Mesodermal cell (in vitro differentiated cells): ENCODE measurements around the gene ESAM.

Source experiments
- H3K27ac ChIP-seq: 2 replicates; pipeline ENCODE4 v1.7.0; 2013; ENCODE audit warnings: mild to moderate bottlenecking, low read depth, low read length, moderate library complexity; ENCODE audit not compliant: severe bottlenecking
- H3K36me3 ChIP-seq: 2 replicates; pipeline ENCODE4 v1.7.1; 2013; ENCODE audit warnings: mild to moderate bottlenecking, low read length, moderate library complexity; ENCODE audit not compliant: control insufficient read depth, insufficient read depth
- H3K4me1 ChIP-seq: one replicate; pipeline ENCODE4 v1.7.1; 2013; ENCODE audit warnings: mild to moderate bottlenecking, low read length; ENCODE audit not compliant: insufficient read depth, control insufficient read depth, poor library complexity, severe bottlenecking
- H3K4me3 ChIP-seq: 2 replicates; pipeline ENCODE4 v1.7.0; 2013; ENCODE audit warnings: low read length, control low read depth, mild to moderate bottlenecking; ENCODE audit not compliant: insufficient read depth, poor library complexity, severe bottlenecking; ENCODE audit errors: extremely low read depth
- H3K9me3 ChIP-seq: 2 replicates; pipeline ENCODE4 v1.7.1; 2013; ENCODE audit warnings: mild to moderate bottlenecking, low read length, moderate library complexity; ENCODE audit not compliant: control insufficient read depth
- WGBS, 2 experiments: methylation state at CpG; one replicate each; pipeline ENCODE4 v1.1.5; 2013; ENCODE audit warnings: missing lambda C conversion rate in 2 of 2; ENCODE audit not compliant: insufficient coverage in 2 of 2; 5-methylcytosine and 5-hydroxymethylcytosine counted together

The ESAM gene

DNA sequence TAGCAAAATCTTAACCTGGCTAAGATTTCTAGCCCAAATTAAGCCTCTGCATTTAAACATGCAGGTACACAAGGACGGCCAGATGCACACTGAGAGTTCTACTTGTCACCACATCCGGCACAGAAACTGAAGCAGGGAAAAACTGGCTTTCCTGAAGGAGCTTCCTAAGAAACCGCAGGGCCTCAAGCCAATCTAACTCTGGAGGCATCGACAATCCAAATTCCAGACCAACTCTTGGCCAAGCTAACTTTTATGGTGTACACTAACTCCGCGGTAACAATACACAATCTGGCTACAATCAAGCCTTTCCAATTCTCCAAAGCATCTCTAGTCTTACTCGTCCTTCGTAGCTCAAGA is 36.9 kb upstream of the ESAM start:
- Histone ChIP-seq H3K36me3 (peaks cover 9% of the 10 kb centered on the region), H3K4me3 (peak overlapping the region; percentile 68), H3K9me3 (no peaks in the 10 kb centered on the region), H3K4me1 (peaks cover 10% of the 10 kb centered on the region), H3K27ac (peak overlapping the region; percentile 95)
- 0 to 2% methylated on average over 8 of the region's 8 CpGs for WGBS, 2 experiments

DNA sequence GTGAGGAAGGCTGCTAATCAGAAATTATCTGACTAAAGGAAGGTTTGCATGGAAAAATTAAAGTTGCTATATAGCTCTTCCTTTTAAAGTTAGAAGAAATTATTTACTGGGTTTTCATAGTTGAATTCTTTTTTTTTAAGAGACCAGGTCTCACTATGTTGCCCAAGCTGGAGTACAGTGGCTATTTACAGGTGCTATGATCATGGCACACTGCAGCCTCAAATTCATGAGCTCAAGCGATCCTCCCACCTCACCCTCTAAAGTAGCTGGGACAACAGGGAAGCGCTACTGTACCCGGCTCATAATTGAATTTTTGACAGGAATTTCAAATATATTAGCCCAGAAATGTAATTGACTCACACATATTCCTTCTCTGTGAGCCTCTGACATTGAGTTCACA is 34.2 kb upstream of the ESAM start:
- H3K9me3 ChIP-seq, result no peaks in the 10 kb centered on the region
- 80 to 94% methylated on average over 1 to 3 of the region's 3 CpGs for WGBS, 2 experiments
- H3K27ac ChIP-seq, result no peak overlapping the region
- peaks cover 13% of the 10 kb centered on the region for H3K4me1 ChIP-seq
- no peak overlapping the region for H3K4me3 ChIP-seq
- peaks cover 14% of the 10 kb centered on the region for H3K36me3 ChIP-seq

DNA sequence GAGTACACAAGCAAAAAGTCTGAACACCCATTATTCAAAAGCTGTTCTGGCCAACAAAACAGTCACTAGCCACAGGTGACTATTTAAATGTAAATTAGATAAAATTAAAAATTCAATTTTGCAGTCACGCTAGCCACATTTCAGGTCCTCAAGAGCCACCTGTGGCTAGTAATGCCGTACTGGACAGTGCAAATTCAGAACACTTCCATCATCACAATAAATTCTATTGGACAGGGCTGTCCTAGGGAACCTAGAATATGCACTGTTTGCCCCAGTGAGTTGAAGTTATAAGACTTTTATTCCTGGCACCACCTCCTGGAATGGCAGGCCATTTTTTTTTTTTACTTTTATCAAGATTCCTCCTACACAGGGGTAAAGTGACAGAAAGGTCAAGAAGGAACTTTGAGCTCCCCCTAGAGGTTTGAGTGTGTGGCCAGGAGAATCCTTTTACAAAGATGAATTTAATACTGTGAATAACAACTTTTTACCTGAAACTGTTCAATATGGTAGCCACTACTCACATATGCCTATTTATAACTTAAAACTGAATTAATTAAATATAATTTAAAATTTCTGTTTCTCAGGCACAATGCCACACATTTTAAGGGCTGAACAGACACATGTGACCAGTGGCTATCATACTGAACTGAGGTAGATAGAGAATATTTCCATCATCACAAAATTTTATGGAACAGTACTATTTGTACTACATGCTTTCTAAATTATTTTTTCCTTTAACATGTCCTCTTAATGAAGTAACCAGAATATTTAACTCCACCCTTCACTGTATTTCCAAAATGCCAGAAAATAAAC is 31.6 kb upstream of the ESAM start:
- peaks cover 9% of the 10 kb centered on the region for H3K4me1 ChIP-seq
- no peak overlapping the region for H3K27ac ChIP-seq
- H3K4me3 ChIP-seq, result no peak overlapping the region
- H3K36me3 ChIP-seq, result peaks cover 14% of the 10 kb centered on the region
- 100% methylated on average over 2 of the region's 2 CpGs; no CpG with 5 or more reads in 1 of the 2 experiments for WGBS, 2 experiments
- no peaks in the 10 kb centered on the region for H3K9me3 ChIP-seq

DNA sequence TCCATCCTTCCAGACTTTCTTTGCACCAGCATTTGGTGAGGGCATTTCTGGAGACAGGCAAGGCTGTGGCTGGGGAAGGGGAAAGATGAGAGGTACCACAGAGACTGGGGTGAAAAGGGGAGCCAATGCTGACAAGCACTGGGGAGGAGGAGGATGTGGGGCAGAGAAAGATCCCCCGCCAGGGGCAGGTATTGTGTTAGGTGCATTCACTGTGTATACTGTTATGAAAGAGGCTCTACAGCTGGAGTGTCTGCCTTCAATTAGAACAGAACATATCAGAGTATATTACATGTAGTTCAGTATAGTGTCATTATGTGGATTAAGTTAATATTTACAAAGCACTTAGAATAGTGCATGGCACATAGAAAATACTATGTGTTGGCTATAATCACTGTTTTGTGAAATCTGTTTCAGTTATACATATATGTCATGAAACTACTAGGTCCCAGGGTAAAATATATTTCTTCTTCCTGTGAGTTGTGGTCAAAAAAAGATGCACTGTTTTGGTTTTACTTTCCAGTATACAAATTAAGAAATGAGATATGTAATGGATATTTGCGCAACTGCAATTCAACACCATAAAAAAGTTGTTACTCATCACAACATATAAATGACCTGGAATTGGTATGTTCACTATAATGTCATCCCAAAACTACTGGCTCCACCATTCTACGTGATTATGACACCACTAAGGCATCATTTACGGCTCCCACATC is 29.7 kb upstream of the ESAM start:
- H3K4me3 ChIP-seq, result no peak overlapping the region
- 94 to 96% methylated on average over 2 to 3 of the region's 4 CpGs for WGBS, 2 experiments
- H3K27ac ChIP-seq, result no peak overlapping the region
- peaks cover 18% of the 10 kb centered on the region for H3K36me3 ChIP-seq
- peaks cover 9% of the 10 kb centered on the region for H3K4me1 ChIP-seq
- H3K9me3 ChIP-seq, result no peaks in the 10 kb centered on the region

DNA sequence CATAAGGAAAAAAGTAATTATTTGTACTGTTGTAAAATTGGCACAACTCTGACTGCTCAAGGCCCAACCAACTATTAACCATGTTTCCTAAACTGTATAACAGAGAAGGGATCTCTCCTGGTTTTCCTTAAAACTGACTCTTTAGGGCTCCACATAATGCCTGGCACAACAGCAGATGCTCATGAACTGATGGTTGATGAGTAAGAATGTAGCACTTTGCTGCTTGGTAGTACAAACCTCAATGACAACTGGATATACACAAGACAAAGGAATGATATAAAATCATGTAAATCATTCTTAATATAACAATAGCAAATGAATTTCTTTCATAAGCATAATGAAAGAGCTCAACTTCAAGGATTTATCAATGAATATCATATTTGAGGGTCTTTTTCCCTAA is 26.4 kb upstream of the ESAM start:
- H3K4me3 ChIP-seq, result no peak overlapping the region
- H3K27ac ChIP-seq, result no peak overlapping the region
- H3K4me1 ChIP-seq, result peaks cover 8% of the 10 kb centered on the region
- H3K36me3 ChIP-seq, result peaks cover 26% of the 10 kb centered on the region
- no peaks in the 10 kb centered on the region for H3K9me3 ChIP-seq

DNA sequence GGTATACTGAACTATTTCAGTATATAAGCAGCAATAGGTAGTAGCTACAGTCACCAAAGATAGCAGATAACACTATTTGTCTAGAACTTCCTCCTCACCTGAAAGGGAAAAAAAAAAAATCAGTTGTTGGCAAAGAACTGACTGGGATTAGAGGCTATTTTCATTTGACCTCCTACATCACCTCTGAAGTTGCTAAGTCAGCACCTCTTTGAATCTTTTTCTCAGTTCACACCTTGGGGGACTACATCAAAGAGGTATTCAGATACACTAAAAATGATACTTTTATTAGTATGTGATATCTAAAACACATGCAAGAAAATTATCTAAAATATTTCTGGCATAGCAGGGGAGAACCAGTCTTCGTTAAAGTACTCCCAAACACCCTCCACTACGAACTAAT is 22.0 kb upstream of the ESAM start:
- Histone ChIP-seq H3K36me3 (peaks cover 35% of the 10 kb centered on the region), H3K9me3 (no peaks in the 10 kb centered on the region), H3K27ac (no peak overlapping the region), H3K4me3 (no peak overlapping the region), H3K4me1 (no peaks in the 10 kb centered on the region)
- WGBS, 2 experiments, result 94 to 100% methylated on average over 2 of the region's 2 CpGs

DNA sequence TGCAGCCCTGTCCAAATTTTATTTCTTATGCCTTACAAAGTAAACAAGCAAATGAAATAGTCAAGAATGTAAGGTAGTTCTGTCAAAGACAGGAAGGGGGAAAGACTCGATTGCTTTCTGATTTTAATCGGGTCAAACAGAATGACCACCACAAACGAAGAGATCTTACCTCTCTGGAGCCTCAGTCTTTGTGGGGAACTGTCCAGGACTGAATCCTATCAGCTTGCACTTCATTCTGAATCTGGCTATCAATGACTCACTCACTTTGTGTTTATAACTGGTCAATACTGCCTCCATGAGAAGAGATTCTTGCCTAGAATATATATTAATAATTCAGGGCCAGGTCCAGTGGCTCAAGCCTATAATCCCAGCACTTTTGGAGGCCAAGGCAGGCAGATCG is 20.9 kb upstream of the ESAM start:
- 98 to 100% methylated on average over 4 of the region's 4 CpGs for WGBS, 2 experiments

DNA sequence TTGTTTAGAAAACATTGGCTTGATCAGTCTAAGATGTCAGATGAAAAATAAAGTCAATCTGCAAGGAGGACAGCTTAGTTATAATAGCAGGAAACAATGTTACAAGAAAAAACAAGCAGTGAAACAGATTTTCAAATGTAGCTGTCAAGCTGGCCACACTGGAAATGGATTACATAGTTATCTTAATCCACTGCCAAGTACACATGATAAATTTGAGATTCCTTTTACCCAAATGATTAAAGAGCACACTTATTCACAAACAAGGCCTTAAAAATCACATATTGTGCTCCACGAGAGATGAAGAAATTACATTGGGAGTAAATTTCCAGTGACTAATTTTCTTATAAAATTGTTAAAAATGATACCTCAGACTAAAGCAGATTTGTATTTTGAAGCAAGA is 17.5 kb upstream of the ESAM start:
- Histone ChIP-seq H3K9me3 (no peaks in the 10 kb centered on the region), H3K4me1 (peaks cover 3% of the 10 kb centered on the region), H3K27ac (no peak overlapping the region), H3K4me3 (no peak overlapping the region), H3K36me3 (peaks cover 54% of the 10 kb centered on the region)
- WGBS, 2 experiments, result no CpG with 5 or more reads among the region's 1 CpG

More for the DNA sequence above, 20.9 kb upstream of the ESAM start:
- no peak overlapping the region for H3K4me3 ChIP-seq
- no peaks in the 10 kb centered on the region for H3K4me1 ChIP-seq
- no peak overlapping the region for H3K27ac ChIP-seq
- peaks cover 45% of the 10 kb centered on the region for H3K36me3 ChIP-seq
- no peaks in the 10 kb centered on the region for H3K9me3 ChIP-seq

DNA sequence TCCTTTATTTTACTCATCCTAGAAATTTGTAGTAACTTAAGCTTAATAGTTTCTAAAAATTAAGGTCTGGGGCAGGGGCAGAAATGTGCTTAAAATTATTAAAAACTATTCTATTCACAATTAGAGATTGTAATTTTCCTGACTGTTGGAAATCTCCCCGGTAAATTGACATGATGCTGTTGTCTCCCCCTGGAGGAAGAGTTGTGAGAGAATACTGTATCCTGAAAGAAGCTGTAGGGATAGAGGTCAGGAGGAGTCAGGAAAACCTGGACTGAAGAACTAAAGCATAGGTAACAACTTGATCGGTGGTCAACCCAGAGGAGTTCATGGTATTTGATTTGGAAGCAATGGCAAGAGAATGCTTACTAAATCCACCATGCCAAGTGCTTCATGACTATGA is 16.2 kb upstream of the ESAM start:
- Histone ChIP-seq H3K36me3 (peaks cover 55% of the 10 kb centered on the region), H3K4me1 (peaks cover 3% of the 10 kb centered on the region), H3K4me3 (no peak overlapping the region), H3K27ac (no peak overlapping the region), H3K9me3 (no peaks in the 10 kb centered on the region)
- WGBS, 2 experiments, result 86 to 100% methylated on average over 1 to 2 of the region's 2 CpGs

DNA sequence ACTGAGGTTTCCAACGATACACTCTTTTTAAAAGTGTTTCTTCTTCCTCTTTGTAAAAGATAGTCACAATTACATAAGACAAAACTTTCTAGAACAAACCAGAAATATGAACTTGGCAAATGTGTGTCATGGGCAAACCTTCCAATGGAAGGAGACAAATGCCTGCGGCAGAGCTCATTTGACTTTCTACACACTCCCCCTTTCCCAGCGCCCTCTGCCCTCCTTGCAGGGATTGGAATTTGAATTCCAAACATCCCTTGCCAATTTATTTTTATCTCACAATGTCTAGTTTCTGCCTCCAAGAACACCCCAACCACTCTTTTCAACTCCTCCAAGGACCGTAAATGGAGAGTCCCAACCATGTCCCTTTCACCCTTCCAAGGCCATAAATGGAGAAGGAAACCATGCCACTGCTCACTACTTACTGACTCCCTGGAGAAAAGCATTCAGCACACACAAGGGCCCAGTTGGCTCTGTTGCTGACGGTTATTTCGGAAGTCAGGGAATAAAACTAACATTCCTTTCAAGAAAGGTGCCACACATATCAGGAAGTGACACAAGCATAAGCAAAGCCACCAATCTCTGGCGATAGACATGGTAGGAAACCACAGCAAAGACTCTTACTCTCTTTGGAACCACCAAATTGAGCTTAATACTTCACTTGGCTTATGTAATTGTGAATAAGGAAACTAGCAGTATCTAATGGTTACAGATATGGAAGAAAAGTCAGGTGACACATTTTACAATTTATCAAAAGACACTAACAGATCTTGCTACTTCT is 15.0 kb upstream of the ESAM start:
- Histone ChIP-seq H3K36me3 (peaks cover 58% of the 10 kb centered on the region), H3K4me1 (peaks cover 3% of the 10 kb centered on the region), H3K9me3 (no peaks in the 10 kb centered on the region), H3K27ac (no peak overlapping the region), H3K4me3 (no peak overlapping the region)
- WGBS, 2 experiments, result 96 to 100% methylated on average over 2 to 5 of the region's 7 CpGs
